Small intestine (tissue), 16 donors: ENCODE results near the gene EFHC2. TPM values are rescaled to one million over a fixed set of nuclear protein-coding genes. Genes with fewer than 3 reads are reported as not detected.

Source experiments
- DNase-seq, 2 donors: peaks; one replicate each; pipeline versions ENCODE4 v3.0.0 to v3.0.0-alpha.2; 2013
- FAIRE-seq: peaks from 2 replicates; lab custom pipeline; 2012; peaks lifted over from hg19 to GRCh38; lab: Jason Lieb, UNC
- H3K27ac ChIP-seq, 3 donors: one replicate each; pipeline ENCODE4 v1.5.1; 2013; ENCODE audit warnings: low read length in 2 of 3, mild to moderate bottlenecking in 2 of 3, control low read depth in 1 of 3, inconsistent platforms in 1 of 3, low read depth in 1 of 3, moderate library complexity in 1 of 3
- H3K27me3 ChIP-seq, 3 donors: one replicate each; pipeline ENCODE4 v1.6.1; 2013; ENCODE audit warnings: low read length in 3 of 3, inconsistent platforms in 1 of 3; ENCODE audit not compliant: control insufficient read depth in 3 of 3, insufficient read depth in 3 of 3
- H3K36me3 ChIP-seq, 3 donors: one replicate each; pipeline ENCODE4 v1.6.1; 2013; ENCODE audit warnings: low read length in 3 of 3, inconsistent platforms in 1 of 3, low read depth in 1 of 3, mild to moderate bottlenecking in 1 of 3, moderate library complexity in 1 of 3; ENCODE audit not compliant: control insufficient read depth in 3 of 3, insufficient read depth in 2 of 3
- H3K4me1 ChIP-seq, 3 donors: one replicate each; pipeline ENCODE4 v1.6.1; 2013; ENCODE audit warnings: low read length in 2 of 3, inconsistent platforms in 1 of 3, low read depth in 1 of 3, mild to moderate bottlenecking in 1 of 3, moderate library complexity in 1 of 3; ENCODE audit not compliant: control insufficient read depth in 3 of 3, insufficient read depth in 2 of 3
- H3K4me3 ChIP-seq, 3 donors: one replicate each; pipeline ENCODE4 v1.5.1; 2013; ENCODE audit warnings: low read length in 3 of 3, control low read depth in 1 of 3, inconsistent platforms in 1 of 3, low read depth in 1 of 3, mild to moderate bottlenecking in 1 of 3, moderate library complexity in 1 of 3
- H3K9me3 ChIP-seq, 2 donors: one replicate each; pipeline ENCODE4 v1.6.1; 2013; ENCODE audit warnings: low read depth in 1 of 2, low read length in 1 of 2; ENCODE audit not compliant: control insufficient read depth in 2 of 2, insufficient read depth in 1 of 2
- WGBS, 3 donors: extraction: QIAGEN DNeasy Blood & Tissue Kit; methylation state at CpG; one replicate each; pipeline ENCODE4 v1.1.7; 2013; 5-methylcytosine and 5-hydroxymethylcytosine counted together
- long read RNA-seq, 10 donors: transcript quantifications; one replicate each; lab custom pipeline, GENCODE V29; 2026
- polyA plus RNA-seq, 4 donors: library from polyadenylated mRNA; stranded (reverse) in 3 of 4; unstranded in 1 of 4; fragments of 200-250 nt in 3 of 4; fragments of 120-200 nt in 1 of 4; gene quantifications; one replicate each; pipeline versions ENCODE4 v1.2.1 to v1.2.3, GENCODE V29; 2013
- donor health status: healthy with polysubstance abuse.
- donor health status: control.
- donor health status: control.
- donor health status: Bipolar disorder and iron deficiency.
- donor health status: healthy.

Gene EFHC2, protein sequence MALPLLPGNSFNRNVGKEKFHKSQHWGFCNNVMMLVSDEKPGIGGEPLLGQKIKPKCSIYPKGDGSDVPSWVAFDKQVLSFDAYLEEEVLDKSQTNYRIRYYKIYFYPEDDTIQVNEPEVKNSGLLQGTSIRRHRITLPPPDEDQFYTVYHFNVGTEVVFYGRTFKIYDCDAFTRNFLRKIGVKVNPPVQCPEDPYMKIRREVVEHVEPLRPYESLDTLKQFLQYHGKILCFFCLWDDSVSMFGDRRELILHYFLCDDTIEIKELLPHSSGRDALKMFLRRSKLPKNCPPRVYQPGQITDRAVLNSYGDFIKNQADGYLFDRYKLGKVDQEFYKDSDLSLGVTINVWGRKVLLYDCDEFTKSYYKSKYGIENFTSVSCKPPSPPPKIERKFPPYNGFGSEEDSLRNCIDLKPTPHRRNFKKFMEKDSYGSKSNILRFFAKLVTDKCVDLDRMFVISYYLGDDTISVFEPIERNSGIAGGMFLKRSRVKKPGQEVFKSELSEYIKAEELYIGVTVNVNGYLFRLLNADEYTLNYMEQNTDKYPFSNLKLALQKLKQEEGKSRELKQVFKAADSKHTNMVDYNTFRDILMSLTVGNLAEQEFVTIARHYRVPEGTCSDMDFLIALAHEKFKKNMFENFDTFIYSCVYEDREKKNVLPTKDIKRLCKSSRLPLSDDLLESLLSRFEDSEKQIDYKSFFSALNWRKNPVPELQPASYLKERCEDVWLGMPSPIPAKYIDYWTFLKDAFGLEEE
- polyA plus RNA-seq: 1 to 10 TPM in 1 of 4 donors, under 1 TPM in 2, not detected in 1; 0.54 to 3.7 (median 0.78) TPM
- long read RNA-seq, donor 1: 0 reads
- long read RNA-seq, donor 2: 0 reads
- long read RNA-seq, donor 3: 0 reads
- long read RNA-seq, donor 4: 0 reads
- long read RNA-seq, donor 5: 0 reads
- long read RNA-seq, donor 6, partial matches to known transcripts: 0 of 1 reads
- long read RNA-seq, donor 6, other reads (novel, unspliced or antisense): 0 of 1 reads
- long read RNA-seq, donor 7: 0 reads
- long read RNA-seq, donor 8: 0 reads
- long read RNA-seq, donor 9, partial matches to known transcripts: 0 of 1 reads
- long read RNA-seq, donor 9, other reads (novel, unspliced or antisense): 0 of 1 reads
- long read RNA-seq, donor 10: 0 reads

DNA sequence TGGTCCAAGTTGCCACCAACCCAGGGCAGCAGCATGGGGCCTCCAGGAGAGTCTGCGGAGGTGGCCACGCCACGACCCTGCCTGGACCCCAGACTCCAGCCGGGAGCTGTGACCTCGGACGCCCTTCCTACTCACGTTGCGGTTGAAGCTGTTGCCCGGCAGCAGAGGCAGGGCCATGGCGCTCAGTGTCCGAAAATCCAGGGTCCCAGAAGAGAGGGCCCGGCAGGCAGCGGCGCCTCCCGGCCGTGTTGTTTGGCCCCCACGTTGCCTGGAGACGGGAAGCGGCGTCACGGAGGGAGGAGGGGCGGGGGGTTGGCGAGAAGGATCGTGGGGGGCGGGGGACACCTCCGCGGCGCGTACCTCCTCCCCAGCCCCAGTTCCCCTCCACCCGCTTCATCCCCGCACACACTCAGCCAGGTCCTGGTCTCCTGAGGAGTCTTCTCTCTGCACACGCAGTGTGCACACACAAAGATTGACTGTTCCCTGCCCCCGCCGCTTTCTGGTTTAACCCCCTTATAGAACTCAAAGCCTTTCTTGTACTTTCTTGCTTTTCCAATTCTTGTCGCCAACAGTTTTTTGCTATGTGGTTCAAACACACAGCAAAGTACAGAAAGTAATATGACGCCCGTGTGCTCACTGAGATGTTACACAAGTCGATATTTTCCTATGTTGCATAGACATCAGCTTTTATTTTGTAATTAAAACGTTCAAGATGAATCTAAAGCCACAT is at the start of gene EFHC2:
TSS of gene EFHC2 (minus strand) at position 261 of the 730 bp plus-strand sequence. CDS start at position 177, 84 bp downstream.
- Histone ChIP-seq H3K27me3 (no peaks in the 10 kb centered on the region), H3K27ac (peak within 1 kb of the TSS in 2 of 3 donors; percentile 37 to 75), H3K36me3 (no peaks in the 10 kb centered on the region), H3K9me3 (no peaks in the 10 kb centered on the region), H3K4me1 (no peaks in the 10 kb centered on the region), H3K4me3 (peak within 1 kb of the TSS; percentile 23 to 67 (median 32))
- WGBS, 3 donors: 5 to 13% (median 9%) methylated on average over 23 to 30 of the region's 39 CpGs
- FAIRE-seq: no peak
- peak; percentile 1 to 58 for DNase-seq

- no peak overlapping the region for H3K4me3 ChIP-seq
- no peak for FAIRE-seq
- H3K9me3 ChIP-seq: no peaks in the 10 kb centered on the region
- H3K36me3 ChIP-seq: no peaks in the 10 kb centered on the region
- no peak for DNase-seq
- 86 to 94% (median 87%) methylated on average over 1 of the region's 1 CpG for WGBS, 3 donors
- H3K27ac ChIP-seq: no peak overlapping the region
- H3K4me1 ChIP-seq: no peaks in the 10 kb centered on the region
- H3K27me3 ChIP-seq: peaks cover 0 to 4% (median 0%) of the 10 kb centered on the region in 3 donors
Measured at GRCh38 chrX:44392767-44393166, 49.3 kb upstream of the EFHC2 start.

DNA sequence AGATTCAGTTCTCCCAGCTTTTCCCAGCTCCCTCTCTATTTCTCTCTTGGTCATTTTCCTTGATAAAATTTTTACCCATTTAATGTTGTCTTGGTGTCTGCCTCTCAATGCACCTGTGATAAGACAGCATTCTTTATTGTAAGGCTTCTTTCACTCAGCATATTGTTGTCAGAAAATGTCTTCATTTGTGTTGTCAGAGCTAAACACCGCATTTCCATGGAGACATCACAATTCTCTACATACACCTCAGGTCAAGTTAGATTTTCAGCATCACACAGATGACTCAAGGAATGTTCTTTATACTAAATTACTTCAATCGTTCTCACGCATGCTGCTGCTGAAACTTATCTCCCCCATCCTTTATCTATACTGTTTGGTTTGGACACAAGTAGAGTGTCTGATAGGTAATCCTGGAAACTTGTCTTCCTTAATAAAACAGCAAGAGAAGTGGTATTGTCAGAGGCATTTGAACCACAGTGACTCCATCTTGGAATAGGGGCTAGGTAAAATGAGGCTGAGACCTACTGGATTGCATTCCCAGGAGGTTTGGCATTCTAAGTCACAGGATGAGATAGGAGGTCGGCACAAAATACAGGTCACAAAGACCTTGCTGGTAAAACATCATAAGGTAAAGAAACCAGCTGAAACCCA is 41.3 kb upstream of the EFHC2 start:
- no peak for DNase-seq
- H3K27me3 ChIP-seq: peaks cover 0 to 4% (median 0%) of the 10 kb centered on the region in 3 donors
- no peak overlapping the region for H3K27ac ChIP-seq
- H3K36me3 ChIP-seq: no peaks in the 10 kb centered on the region
- no peak overlapping the region for H3K4me3 ChIP-seq
- no peaks in the 10 kb centered on the region for H3K9me3 ChIP-seq
- WGBS, 3 donors: 71 to 90% (median 85%) methylated on average over 4 of the region's 4 CpGs
- H3K4me1 ChIP-seq: no peaks in the 10 kb centered on the region
- FAIRE-seq: no peak

DNA sequence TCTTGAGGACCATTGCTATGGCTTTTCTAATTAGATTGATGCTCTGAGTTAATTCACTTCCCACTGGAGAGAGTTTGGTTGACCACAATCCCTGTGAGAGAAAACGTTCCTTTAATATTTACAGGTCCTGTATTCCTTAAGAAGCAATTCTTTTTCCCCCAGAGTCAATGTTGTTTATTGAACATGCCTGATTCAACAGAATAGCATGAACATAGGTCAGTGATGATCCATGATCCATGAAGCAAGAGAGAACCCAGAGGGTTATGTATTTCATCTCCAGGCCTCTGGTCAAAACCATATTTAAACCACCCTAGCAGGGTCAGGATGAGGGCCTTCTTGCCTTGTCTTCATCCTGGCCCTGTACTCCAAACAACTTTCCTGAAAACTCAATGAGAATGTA is 39.4 kb upstream of the EFHC2 start:
- Histone ChIP-seq H3K4me1 (no peaks in the 10 kb centered on the region), H3K9me3 (no peaks in the 10 kb centered on the region), H3K36me3 (no peaks in the 10 kb centered on the region), H3K27ac (no peak overlapping the region), H3K27me3 (no peaks in the 10 kb centered on the region), H3K4me3 (no peak overlapping the region)
- no peak for FAIRE-seq
- WGBS, 3 donors: 65 to 90% (median 67%) methylated on average over 1 of the region's 1 CpG
- no peak for DNase-seq

DNA sequence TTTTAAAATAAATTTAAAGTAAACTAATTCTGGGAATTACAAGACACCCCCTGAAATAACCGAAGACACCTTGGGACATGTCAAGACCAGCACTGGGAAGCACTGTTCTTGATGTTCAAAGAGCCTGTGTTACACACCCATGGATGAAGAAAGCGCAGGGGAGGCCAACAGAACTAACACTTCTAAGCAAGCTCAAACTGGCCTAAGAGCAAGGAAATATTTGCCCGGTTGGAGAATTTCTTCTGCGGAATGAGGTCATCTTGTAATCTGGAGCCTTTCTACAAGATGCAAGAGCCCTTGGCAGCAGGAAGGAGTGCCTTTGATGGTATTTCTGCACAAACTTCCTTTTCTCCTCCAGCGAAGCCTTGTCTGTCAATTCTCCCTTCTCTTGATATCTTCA is 9.3 kb upstream of the EFHC2 start:
- H3K27ac ChIP-seq: no peak overlapping the region
- H3K4me3 ChIP-seq: no peak overlapping the region
- no peaks in the 10 kb centered on the region for H3K36me3 ChIP-seq
- DNase-seq (no peak), FAIRE-seq (no peak)
- H3K9me3 ChIP-seq: no peaks in the 10 kb centered on the region
- no peaks in the 10 kb centered on the region for H3K27me3 ChIP-seq
- H3K4me1 ChIP-seq: peaks cover 0 to 3% (median 0%) of the 10 kb centered on the region in 3 donors
- 57 to 69% (median 65%) methylated on average over 5 of the region's 5 CpGs for WGBS, 3 donors

DNA sequence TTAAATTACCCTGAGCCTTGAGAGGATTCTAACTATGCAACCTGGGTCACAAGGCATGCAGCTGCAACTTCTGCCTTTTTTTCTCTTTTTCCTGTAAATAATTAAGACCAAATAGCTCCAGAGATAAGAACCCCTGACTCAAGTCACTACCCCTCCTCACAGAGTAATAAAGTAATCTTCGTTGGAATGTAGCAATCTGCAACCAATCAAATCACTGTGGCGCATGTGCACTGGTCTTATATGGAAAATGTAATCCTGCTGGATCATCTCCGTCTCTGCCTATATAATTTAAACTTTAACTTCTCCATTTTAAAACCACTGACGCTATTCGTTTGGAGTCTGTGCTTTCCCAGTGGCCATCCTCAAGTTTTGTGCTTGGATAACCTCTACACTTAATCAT is 6.1 kb upstream of the EFHC2 start:
- peak in 1 of 2 donors; percentile 73 for DNase-seq
- H3K4me3 ChIP-seq: no peak overlapping the region
- WGBS, 3 donors: 18 to 32% (median 21%) methylated on average over 5 of the region's 5 CpGs
- H3K4me1 ChIP-seq: peaks cover 0 to 3% (median 0%) of the 10 kb centered on the region in 3 donors
- H3K36me3 ChIP-seq: no peaks in the 10 kb centered on the region
- H3K27me3 ChIP-seq: no peaks in the 10 kb centered on the region
- no peaks in the 10 kb centered on the region for H3K9me3 ChIP-seq
- no peak for FAIRE-seq
- peak overlapping the region in 1 of 3 donors; percentile 17 for H3K27ac ChIP-seq

GRCh38 chrX:44344687-44345086 is 1.2 kb upstream of the EFHC2 start:
- Histone ChIP-seq H3K4me3 (no peak overlapping the region), H3K9me3 (no peaks in the 10 kb centered on the region), H3K36me3 (no peaks in the 10 kb centered on the region), H3K27me3 (no peaks in the 10 kb centered on the region), H3K27ac (peak overlapping the region in 1 of 3 donors; percentile 75), H3K4me1 (peaks cover 0 to 3% (median 0%) of the 10 kb centered on the region in 3 donors)
- DNase-seq: no peak
- 37 to 49% (median 48%) methylated on average over 7 of the region's 7 CpGs for WGBS, 3 donors
- FAIRE-seq: no peak
